Sigmoid colon (tissue), 4 donors: ENCODE data around the gene COL5A1.

ENCODE experiments used
- EP300 ChIP-seq, 4 donors: sonication (generic); formaldehyde crosslinking; IDR thresholded peaks; one replicate each; pipeline ENCODE4 v1.6.1; 2017; ENCODE audit warnings: antibody characterized with exemption in 4 of 4
- POLR2AphosphoS5 ChIP-seq, 4 donors: sonication (generic); formaldehyde crosslinking; IDR thresholded peaks; one replicate each; pipeline ENCODE4 v1.6.1; 2017; ENCODE audit warnings: antibody characterized with exemption in 4 of 4
- TF ChIP-seq, protein P1 (sequence below), 4 experiments: fragments of 450-650 bp in 3 of 4; fragments of 200-600 bp in 1 of 4; IDR thresholded peaks; one replicate each; pipeline ENCODE4 v1.5.1; 2016 to 2019; ENCODE audit warnings: antibody characterized with exemption in 4 of 4, mild to moderate bottlenecking in 3 of 4, moderate library complexity in 2 of 4

DNA sequence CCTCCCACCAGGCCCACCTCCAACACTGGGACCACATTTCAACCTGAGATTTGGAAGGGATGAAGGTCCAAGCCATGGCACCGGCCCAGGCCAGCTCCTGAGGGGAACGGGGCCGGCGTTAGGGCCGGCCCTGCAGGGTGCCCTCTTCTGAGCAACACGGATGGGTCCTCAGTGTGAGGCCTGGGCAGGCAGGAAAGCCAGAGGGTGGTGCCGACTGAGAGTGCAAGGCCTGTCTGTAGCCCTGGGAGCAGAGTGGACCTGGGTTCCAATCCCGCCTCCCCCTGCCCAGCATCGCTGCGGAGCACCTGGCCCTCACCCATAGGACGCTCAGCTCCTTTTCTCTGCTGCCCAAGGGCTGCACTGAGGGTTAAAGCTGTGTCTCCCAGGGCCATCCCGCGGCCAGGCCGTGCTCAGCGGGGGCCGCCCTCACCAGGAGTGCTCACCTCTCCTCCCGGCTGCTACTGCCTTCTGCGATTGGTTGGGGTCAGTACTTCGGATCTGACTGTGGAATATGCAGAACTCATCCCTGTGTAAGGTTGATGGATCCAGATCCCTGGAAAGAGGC lies 194.9 kb downstream of the COL5A1 start:
- TF ChIP-seq EP300 (IDR thresholded peaks at IDR 0.05) (no peak), POLR2AphosphoS5 (IDR thresholded peaks at IDR 0.05) (no peak)
- TF ChIP-seq, protein P1, sequence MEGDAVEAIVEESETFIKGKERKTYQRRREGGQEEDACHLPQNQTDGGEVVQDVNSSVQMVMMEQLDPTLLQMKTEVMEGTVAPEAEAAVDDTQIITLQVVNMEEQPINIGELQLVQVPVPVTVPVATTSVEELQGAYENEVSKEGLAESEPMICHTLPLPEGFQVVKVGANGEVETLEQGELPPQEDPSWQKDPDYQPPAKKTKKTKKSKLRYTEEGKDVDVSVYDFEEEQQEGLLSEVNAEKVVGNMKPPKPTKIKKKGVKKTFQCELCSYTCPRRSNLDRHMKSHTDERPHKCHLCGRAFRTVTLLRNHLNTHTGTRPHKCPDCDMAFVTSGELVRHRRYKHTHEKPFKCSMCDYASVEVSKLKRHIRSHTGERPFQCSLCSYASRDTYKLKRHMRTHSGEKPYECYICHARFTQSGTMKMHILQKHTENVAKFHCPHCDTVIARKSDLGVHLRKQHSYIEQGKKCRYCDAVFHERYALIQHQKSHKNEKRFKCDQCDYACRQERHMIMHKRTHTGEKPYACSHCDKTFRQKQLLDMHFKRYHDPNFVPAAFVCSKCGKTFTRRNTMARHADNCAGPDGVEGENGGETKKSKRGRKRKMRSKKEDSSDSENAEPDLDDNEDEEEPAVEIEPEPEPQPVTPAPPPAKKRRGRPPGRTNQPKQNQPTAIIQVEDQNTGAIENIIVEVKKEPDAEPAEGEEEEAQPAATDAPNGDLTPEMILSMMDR (IDR thresholded peaks at IDR 0.05), result no peak
